IMR-90 (cell line): ENCODE data around the gene TMEM117. TPM values are rescaled to one million over a fixed set of nuclear protein-coding genes. Genes with fewer than 3 reads are reported as not detected.

Experiments
- ATAC-seq: fragments of 200-7000 bp; cut with Tn5 transposase; 2 replicates; pipeline ENCODE4 v1.9.1; 2020; ENCODE audit warnings: low read depth, mild to moderate bottlenecking, moderate library complexity
- BruUV-seq: library from RNA; stranded (reverse); fragments of 400-500 nt; replicated peaks from 2 replicates; lab custom pipeline; 2021; lab: Mats Ljungman, UMichigan
- CTCF ChIA-PET: fragments of 300-600 bp; formaldehyde crosslinking; extraction: SDS; loops from one replicate; lab custom pipeline; 2021; ENCODE audit warnings: antibody characterized with exemption; lab: Yijun Ruan, JAX
- POLR2A ChIA-PET: fragments of 300-600 bp; sonication (Branson Sonifier 250); formaldehyde crosslinking; loops from one replicate; lab custom pipeline; 2022; ENCODE audit warnings: antibody characterized with exemption; ENCODE audit not compliant: unreplicated experiment; lab: Charles Lee
- DNase-seq: peaks from one replicate; pipeline ENCODE4 v3.0.0; 2013
- H2AFZ ChIP-seq: replicated peaks from 2 replicates; pipeline ENCODE3; 2013; ENCODE audit warnings: low read length, mild to moderate bottlenecking; ENCODE audit not compliant: poor library complexity
- H2AK5ac ChIP-seq: 2 replicates; pipeline ENCODE4 v1.6.1; 2013; ENCODE audit warnings: low read depth, low read length, inconsistent platforms
- H2AK9ac ChIP-seq: replicated peaks from 2 replicates; pipeline ENCODE3; 2013; ENCODE audit warnings: mild to moderate bottlenecking, low read depth, low read length, moderate library complexity; ENCODE audit not compliant: poor library complexity
- H2BK120ac ChIP-seq: 2 replicates; pipeline ENCODE4 v1.6.1; 2013; ENCODE audit warnings: low read depth, low read length, inconsistent platforms
- H2BK15ac ChIP-seq: 3 replicates; pipeline ENCODE4 v1.6.1; 2013; ENCODE audit warnings: low read depth, low read length, inconsistent platforms
- H2BK20ac ChIP-seq: 2 replicates; pipeline ENCODE4 v1.6.1; 2013; ENCODE audit warnings: low read depth, mild to moderate bottlenecking, inconsistent platforms, low read length, moderate library complexity
- H2BK5ac ChIP-seq: 2 replicates; pipeline ENCODE4 v1.6.1; 2013; ENCODE audit warnings: mild to moderate bottlenecking, low read depth, low read length, inconsistent platforms; ENCODE audit not compliant: poor library complexity, severe bottlenecking
- H3K14ac ChIP-seq: replicated peaks from 2 replicates; pipeline ENCODE4 v1.6.1; 2013; ENCODE audit warnings: low read depth, low read length, inconsistent platforms
- H3K18ac ChIP-seq: 2 replicates; pipeline ENCODE4 v1.6.1; 2013; ENCODE audit warnings: low read depth, low read length, control low read depth
- H3K23ac ChIP-seq: 2 replicates; pipeline ENCODE4 v1.6.1; 2013; ENCODE audit warnings: low read depth, low read length, inconsistent platforms
- H3K27ac ChIP-seq: 2 replicates; pipeline ENCODE4 v1.5.1; 2013; ENCODE audit warnings: mild to moderate bottlenecking, control low read depth, low read length; ENCODE audit not compliant: insufficient read depth
- H3K27me3 ChIP-seq: 2 replicates; pipeline ENCODE4 v1.6.1; 2013; ENCODE audit warnings: low read length; ENCODE audit not compliant: control insufficient read depth, insufficient read depth
- H3K36me3 ChIP-seq: 2 replicates; pipeline ENCODE4 v1.6.1; 2013; ENCODE audit warnings: low read length, mixed read lengths; ENCODE audit not compliant: control insufficient read depth, insufficient read depth
- H3K4ac ChIP-seq: 2 replicates; pipeline ENCODE4 v1.6.1; 2013; ENCODE audit warnings: low read depth, low read length, inconsistent platforms
- H3K4me1 ChIP-seq: 2 replicates; pipeline ENCODE4 v1.6.1; 2013; ENCODE audit warnings: low read length, mixed read lengths; ENCODE audit not compliant: control insufficient read depth, insufficient read depth
- H3K4me2 ChIP-seq: 2 replicates; pipeline ENCODE4 v1.6.1; 2013; ENCODE audit warnings: low read depth, mild to moderate bottlenecking, control low read depth, low read length, moderate library complexity
- H3K4me3 ChIP-seq: 2 replicates; pipeline ENCODE4 v1.5.1; 2013; ENCODE audit warnings: low read depth, mild to moderate bottlenecking, control low read depth, low read length, moderate library complexity; ENCODE audit not compliant: insufficient read depth
- H3K56ac ChIP-seq: 2 replicates; pipeline ENCODE4 v1.6.1; 2013; ENCODE audit warnings: low read length, inconsistent platforms; ENCODE audit not compliant: insufficient read depth; ENCODE audit errors: extremely low read depth
- H3K79me1 ChIP-seq, 2 experiments: 2 replicates each; pipeline ENCODE4 v1.6.1; 2013; ENCODE audit warnings: low read length in 2 of 2, inconsistent platforms in 1 of 2, low read depth in 1 of 2
- H3K9ac ChIP-seq: 2 replicates; pipeline ENCODE4 v1.6.1; 2013; ENCODE audit warnings: low read depth, low read length, control low read depth
- H3K9me1 ChIP-seq: 2 replicates; pipeline ENCODE4 v1.6.1; 2013; ENCODE audit warnings: low read length, inconsistent platforms; ENCODE audit not compliant: insufficient read depth
- H3K9me3 ChIP-seq: 2 replicates; pipeline ENCODE4 v1.6.1; 2013; ENCODE audit warnings: low read length; ENCODE audit not compliant: control insufficient read depth, insufficient read depth
- H4K20me1 ChIP-seq: 2 replicates; pipeline ENCODE4 v1.6.1; 2013; ENCODE audit warnings: low read length, inconsistent platforms; ENCODE audit not compliant: insufficient read depth
- H4K5ac ChIP-seq: 2 replicates; pipeline ENCODE4 v1.6.1; 2013; ENCODE audit warnings: mild to moderate bottlenecking, low read depth, low read length, control low read depth
- H4K8ac ChIP-seq, 2 experiments: 2 replicates each; pipeline ENCODE4 v1.6.1; 2013; ENCODE audit warnings: low read depth in 2 of 2, low read length in 2 of 2, control low read depth in 1 of 2, inconsistent platforms in 1 of 2
- H4K91ac ChIP-seq: 2 replicates; pipeline ENCODE4 v1.6.1; 2013; ENCODE audit warnings: low read depth, low read length, inconsistent platforms; ENCODE audit not compliant: insufficient read depth
- MAFK ChIP-seq: IDR thresholded peaks from 2 replicates; pipeline ENCODE4 v1.6.1; 2012; ENCODE audit warnings: low read depth, low read length, improper control_type of control experiment
- MAZ ChIP-seq: IDR thresholded peaks from 2 replicates; pipeline ENCODE4 v1.6.1; 2012; ENCODE audit warnings: low read depth, mild to moderate bottlenecking, low read length, improper control_type of control experiment, moderate library complexity, borderline replicate concordance
- MXI1 ChIP-seq: IDR thresholded peaks from 2 replicates; pipeline ENCODE4 v1.6.1; 2012; ENCODE audit warnings: low read depth, mild to moderate bottlenecking, low read length, moderate library complexity, borderline replicate concordance
- NFE2L2 ChIP-seq: fragments of 150-350 bp; IDR thresholded peaks from 2 replicates; pipeline ENCODE4 v1.6.1; 2016; ENCODE audit warnings: low read depth, mild to moderate bottlenecking, low read length
- POLR2A ChIP-seq: IDR thresholded peaks from 2 replicates; pipeline ENCODE4 v1.6.1; 2012; ENCODE audit warnings: mild to moderate bottlenecking, low read depth, low read length
- RAD21 ChIP-seq: IDR thresholded peaks from 2 replicates; pipeline ENCODE4 v1.6.1; 2012; ENCODE audit warnings: low read length, improper control_type of control experiment
- RCOR1 ChIP-seq: IDR thresholded peaks from 2 replicates; pipeline ENCODE4 v1.6.1; 2012; ENCODE audit warnings: mild to moderate bottlenecking, low read length, improper control_type of control experiment; ENCODE audit not compliant: insufficient replicate concordance
- WGBS, 2 experiments: methylation state at CpG; one replicate each; pipeline versions ENCODE4 v1.1.5 to v1.1.7; 2013; ENCODE audit warnings: missing lambda C conversion rate in 2 of 2; ENCODE audit not compliant: insufficient read length in 1 of 2; ENCODE audit errors: extremely low coverage in 2 of 2; 5-methylcytosine and 5-hydroxymethylcytosine counted together
- dilution Hi-C: fragments of 300-500 bp; cut with HindIII; formaldehyde crosslinking; loops from one replicate; pipeline ENCODE4 v1.14.3; 2018; ENCODE audit warnings: low sequenced_read_pairs; ENCODE audit not compliant: unreplicated experiment
- in situ Hi-C: fragments of 300-500 bp; cut with MboI; formaldehyde crosslinking; loops from 3 replicates; pipeline ENCODE4 v1.14.3; 2019; ENCODE audit warnings: low sequenced_read_pairs, inconsistent platforms, mixed read lengths
- intact Hi-C: fragments of 100-400 bp; cut with micrococcal nuclease; formaldehyde crosslinking; loops from 2 replicates; pipeline ENCODE4 v1.10.0; 2022
- polyA plus RNA-seq, 3 experiments: library from polyadenylated mRNA; depleted of rRNA; stranded (reverse); fragments of >200 nt; gene quantifications; 2 replicates each; pipeline ENCODE4 v1.2.3, GENCODE V29; 2012; ENCODE audit warnings: low replicate concordance in 1 of 3
- total RNA-seq: library from RNA; depleted of rRNA; stranded (reverse); fragments of >200 nt; gene quantifications from 2 replicates; pipeline ENCODE4 v1.2.3, GENCODE V29; 2012
- TF ChIP-seq, protein P1 (sequence below): conservative IDR thresholded peaks from 2 replicates; pipeline ENCODE4 v1.5.1; 2012; ENCODE audit warnings: mild to moderate bottlenecking, low read depth, low read length, improper control_type of control experiment

TMEM117 gene
- total and polyA plus RNA-seq, 2 of the 4 experiments (the other 2 are of a cell fraction): 8.7 to 21.0 TPM

DNA sequence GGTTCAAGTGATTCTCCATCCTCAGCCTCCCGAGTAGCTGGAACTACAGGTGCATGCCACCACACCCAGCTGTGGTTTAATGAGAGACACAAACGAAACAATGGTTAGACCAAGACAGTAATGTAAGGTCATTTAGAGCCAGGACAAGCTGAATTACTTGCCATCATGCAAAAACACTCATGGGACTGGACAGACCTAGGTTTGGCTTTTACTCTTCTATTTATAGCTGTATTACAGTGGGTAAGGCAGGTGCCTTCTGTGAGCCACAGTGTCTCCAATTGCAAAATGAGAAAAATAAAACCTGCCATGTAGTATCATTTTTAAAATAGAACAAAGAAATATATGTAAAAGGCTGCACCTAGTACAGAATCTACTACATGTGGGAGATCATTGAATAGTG is 527.1 kb downstream of the TMEM117 start:
- Histone ChIP-seq H3K4ac (no peak overlapping the region), H2AK5ac (no peak overlapping the region), H3K18ac (no peak overlapping the region), H2AK9ac (no peak overlapping the region), H2AFZ (no peak overlapping the region), H4K5ac (no peak overlapping the region), H4K91ac (no peak overlapping the region), H3K4me2 (no peak overlapping the region), H3K9ac (no peak overlapping the region), H3K23ac (no peak overlapping the region), H3K4me3 (no peak overlapping the region), H3K79me1 (no peaks in the 10 kb centered on the region), H3K27ac (no peak overlapping the region), H4K20me1 (no peaks in the 10 kb centered on the region), H4K8ac (no peak overlapping the region), H3K9me1 (no peaks in the 10 kb centered on the region), H3K56ac (no peak overlapping the region), H3K9me3 (no peaks in the 10 kb centered on the region), H2BK15ac (no peak overlapping the region), H2BK5ac (no peak overlapping the region), H3K36me3 (no peaks in the 10 kb centered on the region), H2BK20ac (no peak overlapping the region), H3K14ac (no peak overlapping the region), H3K27me3 (no peaks in the 10 kb centered on the region), H2BK120ac (no peak overlapping the region), H3K4me1 (no peaks in the 10 kb centered on the region)
- in situ Hi-C loops: no loop called here
- POLR2A ChIA-PET: no interaction called here
- intact Hi-C loops: no loop called here
- WGBS, 2 experiments: 43% methylated on average over 1 of the region's 2 CpGs; no CpG with 5 or more reads in 1 of the 2 experiments
- TF ChIP-seq MXI1 (no peak), MAZ (no peak), MAFK (no peak), RCOR1 (no peak), POLR2A (no peak), RAD21 (no peak), NFE2L2 (no peak)
- TF ChIP-seq, protein P1, sequence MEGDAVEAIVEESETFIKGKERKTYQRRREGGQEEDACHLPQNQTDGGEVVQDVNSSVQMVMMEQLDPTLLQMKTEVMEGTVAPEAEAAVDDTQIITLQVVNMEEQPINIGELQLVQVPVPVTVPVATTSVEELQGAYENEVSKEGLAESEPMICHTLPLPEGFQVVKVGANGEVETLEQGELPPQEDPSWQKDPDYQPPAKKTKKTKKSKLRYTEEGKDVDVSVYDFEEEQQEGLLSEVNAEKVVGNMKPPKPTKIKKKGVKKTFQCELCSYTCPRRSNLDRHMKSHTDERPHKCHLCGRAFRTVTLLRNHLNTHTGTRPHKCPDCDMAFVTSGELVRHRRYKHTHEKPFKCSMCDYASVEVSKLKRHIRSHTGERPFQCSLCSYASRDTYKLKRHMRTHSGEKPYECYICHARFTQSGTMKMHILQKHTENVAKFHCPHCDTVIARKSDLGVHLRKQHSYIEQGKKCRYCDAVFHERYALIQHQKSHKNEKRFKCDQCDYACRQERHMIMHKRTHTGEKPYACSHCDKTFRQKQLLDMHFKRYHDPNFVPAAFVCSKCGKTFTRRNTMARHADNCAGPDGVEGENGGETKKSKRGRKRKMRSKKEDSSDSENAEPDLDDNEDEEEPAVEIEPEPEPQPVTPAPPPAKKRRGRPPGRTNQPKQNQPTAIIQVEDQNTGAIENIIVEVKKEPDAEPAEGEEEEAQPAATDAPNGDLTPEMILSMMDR: no peak
- dilution Hi-C loops: no loop called here
- ATAC-seq (no peak), DNase-seq (no peak)
- CTCF ChIA-PET: interaction anchor here (0.6 kb wide), 2 partner anchors 299 to 943 kb away, joined by 3 read pairs; no protein-coding TSS in a partner anchor
- BruUV-seq: no TSS peak
